Stimulated activated CD4-positive, alpha-beta T cell treated with anti-CD3 and anti-CD28 coated beads, Interleukin-12 subunit alpha, Interleukin-12 subunit beta, amount 100 ng/mL, for 48 hours (primary cell): ENCODE data around the gene DIP2C.

Experiments used
- DNase-seq, 3 donors: peaks; one replicate each; pipeline ENCODE4 v3.0.0-alpha.2; 2020; ENCODE audit warnings: low read depth in 2 of 3, low spot score in 1 of 3

The DIP2C gene

GRCh38 chr10:677750-678661 lies 11.5 kb downstream of the DIP2C start:
- no peak for DNase-seq

GRCh38 chr10:677038-677437 lies 12.4 kb downstream of the DIP2C start:
- no peak for DNase-seq

- DNase-seq: no peak
Measured at GRCh38 chr10:676178-676577, 13.3 kb downstream of the DIP2C start.

DNA sequence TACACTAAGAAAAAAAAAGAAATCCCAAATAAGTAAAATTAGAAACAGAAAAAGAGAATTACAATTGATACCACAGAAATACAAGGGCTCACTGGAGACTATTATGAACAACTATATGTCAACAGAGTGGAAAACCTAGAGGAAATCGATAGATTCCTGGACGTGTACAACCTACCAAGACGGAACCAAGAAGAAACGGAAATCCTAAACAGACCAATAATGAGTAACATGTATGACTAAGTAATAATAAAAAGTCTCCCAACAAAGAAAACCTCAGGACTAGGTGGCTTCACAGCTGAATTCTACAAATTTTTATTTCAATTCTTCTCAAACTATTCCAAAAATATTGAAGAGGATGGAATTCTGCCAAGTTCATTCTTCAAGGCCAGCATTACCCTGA lies 13.9 kb downstream of the DIP2C start:
- no peak for DNase-seq

DNA sequence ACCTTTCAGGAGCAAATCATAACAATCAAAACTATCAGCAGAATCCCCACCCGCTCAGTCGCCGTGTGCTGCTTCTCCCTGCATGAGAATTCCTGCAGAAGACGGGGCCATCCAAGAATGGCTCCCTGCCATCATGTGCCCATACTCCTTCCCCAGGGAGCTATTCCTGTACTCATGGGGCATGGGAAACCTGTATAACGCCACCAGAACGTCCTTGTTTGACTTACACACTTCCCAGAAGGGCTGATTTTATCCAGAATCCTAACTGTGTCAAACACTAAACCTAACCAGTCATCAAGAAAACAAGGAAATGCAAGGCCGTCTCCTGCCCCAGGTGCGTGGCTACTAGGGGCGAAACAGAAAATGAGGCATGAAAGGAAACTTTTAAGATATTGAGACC lies 16.0 kb downstream of the DIP2C start:
- DNase-seq: no peak

GRCh38 chr10:672992-673391 lies 16.5 kb downstream of the DIP2C start:
- DNase-seq: no peak

DNA sequence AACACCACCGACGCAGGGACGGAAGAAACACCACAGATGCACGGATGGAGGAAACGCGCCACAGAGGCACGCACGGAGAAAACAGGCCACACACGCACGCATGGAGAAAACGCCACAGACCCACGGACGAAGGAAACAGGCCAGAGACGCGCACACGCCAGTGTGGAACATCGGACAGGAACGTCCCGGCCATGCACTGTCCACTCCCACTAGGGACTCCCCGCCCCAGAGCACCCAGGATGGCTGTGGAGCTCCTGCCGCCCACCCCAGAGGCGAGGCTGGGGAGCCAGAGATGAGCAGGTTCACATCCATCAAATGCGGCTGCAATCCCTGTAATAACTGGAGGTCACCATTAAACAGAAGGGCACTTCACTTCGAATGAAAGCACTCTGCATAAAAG lies 17.3 kb downstream of the DIP2C start:
- no peak for DNase-seq

GRCh38 chr10:670990-671389 lies 18.5 kb downstream of the DIP2C start:
- DNase-seq: no peak

DNA sequence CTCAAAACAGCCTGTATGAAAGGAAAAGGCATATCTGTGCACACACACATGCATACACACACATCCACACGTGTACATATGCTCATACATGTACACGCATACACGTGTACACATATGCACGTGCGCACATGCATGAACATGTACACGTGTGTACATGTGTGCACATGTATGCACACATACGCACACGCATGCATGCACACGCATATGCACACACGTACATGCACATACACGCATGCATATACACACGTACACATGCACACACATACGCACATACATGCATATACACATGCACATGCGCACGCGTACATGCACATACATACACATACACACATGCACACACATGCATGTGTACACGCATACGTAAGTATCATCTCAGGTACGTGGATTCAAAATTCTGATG lies 19.4 kb downstream of the DIP2C start:
- DNase-seq: no peak

DNA sequence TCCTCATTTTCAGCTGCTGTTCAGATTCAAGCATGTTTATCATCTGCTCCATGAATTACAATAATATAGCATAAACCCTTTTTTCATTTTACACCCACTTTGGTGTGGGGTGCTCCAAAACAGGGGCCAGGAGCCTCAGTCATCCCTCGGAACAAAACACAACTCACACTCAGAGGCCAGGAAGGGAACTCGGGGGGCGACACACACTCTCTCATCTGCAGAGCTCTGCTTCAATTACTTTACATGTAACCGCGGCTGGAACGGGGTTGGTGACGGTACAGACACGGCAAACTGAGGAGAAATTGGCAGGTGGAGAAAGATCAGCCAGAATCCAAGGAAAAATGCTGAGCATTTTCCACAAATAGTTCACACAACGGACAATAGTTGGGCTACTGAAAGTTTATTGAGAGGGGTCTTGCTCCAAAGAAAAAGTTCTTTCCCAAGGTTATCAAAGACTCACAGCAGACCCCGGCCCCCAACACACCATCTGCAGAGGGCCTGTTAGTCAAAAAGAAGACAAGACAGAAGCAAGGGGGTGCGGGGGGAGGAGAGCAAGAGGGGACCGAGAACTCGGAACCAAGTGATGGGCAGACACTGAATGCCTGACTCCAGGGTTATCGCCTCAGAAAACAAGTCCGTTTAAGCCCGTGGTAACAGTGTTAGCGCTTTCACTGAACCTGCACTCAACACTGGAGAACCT lies 20.5 kb downstream of the DIP2C start:
- DNase-seq: no peak

GRCh38 chr10:667602-668143 lies 21.8 kb downstream of the DIP2C start:
- DNase-seq: no peak

DNA sequence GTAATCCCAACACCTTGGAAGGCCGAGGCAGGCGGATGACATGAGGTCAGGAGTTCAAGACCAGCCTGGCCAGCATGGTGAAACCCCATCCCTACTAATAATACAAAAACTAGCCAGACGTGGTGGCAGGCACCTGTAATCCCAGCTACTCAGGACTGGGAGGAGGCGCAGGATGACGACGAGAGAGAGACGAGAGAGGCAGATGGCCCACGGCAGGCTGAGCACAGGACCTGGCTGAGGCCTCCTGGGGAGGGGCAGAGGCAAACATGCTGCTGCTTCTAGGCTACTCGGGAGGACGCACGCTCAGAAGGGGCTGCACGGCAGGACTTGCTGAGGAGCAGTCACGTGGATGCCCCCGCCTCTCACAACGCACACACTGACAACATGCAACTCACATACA lies 22.4 kb downstream of the DIP2C start:
- no peak for DNase-seq

DNA sequence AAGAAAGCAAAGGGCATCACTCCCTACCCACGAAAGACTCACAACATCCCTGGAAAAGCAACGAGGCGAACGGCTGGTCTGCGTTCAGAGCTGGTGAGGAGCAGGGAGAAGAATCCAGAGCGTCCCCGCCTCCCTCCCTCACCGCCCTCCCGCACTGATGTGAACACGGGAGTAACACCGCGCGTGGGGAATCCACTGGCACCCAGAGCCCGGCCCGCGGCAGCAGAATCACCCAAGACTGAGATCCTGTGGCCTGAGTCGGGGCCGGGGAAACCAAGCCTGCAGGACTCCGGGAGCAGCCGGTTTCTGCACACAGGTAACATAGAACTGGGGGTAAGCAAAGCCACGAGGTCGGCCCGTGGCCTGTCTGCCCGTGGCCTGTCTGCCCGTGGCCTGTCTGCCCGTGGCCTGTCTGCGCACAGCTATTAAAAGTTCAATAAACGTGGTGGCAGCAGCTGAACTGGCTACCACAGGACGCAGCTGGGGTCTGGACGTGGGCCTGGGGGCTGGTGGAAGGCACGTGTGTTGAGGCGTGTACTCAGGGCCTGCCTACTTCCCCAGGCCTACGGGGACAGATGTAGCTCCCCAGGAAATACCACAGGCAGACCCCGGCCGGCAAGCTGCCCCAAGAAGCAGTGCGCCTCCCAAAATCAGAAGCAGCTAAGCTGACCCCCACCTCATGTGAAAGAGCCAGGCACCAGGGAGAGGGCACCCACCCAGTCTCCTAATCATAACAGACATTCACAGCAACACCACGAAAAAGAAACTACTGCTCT lies 23.0 kb downstream of the DIP2C start:
- no peak for DNase-seq

DNA sequence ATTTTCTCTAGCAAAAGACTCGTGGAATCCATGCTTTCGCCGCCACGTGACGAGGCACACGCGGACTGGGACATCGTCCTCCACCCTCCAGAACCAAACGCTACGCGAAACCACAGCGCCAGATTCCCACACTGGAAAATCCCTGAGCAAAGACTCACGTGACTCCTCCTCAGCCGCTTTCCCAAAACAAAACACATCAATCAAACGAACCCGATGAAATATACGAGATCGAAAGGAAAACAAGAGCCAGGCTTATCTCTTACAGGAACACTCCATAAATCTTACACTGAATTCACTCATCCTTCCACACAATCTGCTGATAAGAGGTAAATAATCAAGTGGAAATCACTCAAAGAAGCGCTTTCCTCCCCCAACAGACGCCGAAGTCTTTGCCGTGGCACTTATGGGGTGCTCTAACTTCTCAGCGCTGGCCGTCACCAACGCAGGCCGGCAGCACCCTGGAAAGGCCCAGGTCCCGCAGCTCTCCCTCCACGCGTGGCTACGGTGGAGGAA lies 23.8 kb downstream of the DIP2C start:
- DNase-seq: no peak

- DNase-seq: no peak
Measured at GRCh38 chr10:664893-665292, 24.6 kb downstream of the DIP2C start.

- no peak for DNase-seq
Measured at GRCh38 chr10:664301-664700, 25.2 kb downstream of the DIP2C start.

DNA sequence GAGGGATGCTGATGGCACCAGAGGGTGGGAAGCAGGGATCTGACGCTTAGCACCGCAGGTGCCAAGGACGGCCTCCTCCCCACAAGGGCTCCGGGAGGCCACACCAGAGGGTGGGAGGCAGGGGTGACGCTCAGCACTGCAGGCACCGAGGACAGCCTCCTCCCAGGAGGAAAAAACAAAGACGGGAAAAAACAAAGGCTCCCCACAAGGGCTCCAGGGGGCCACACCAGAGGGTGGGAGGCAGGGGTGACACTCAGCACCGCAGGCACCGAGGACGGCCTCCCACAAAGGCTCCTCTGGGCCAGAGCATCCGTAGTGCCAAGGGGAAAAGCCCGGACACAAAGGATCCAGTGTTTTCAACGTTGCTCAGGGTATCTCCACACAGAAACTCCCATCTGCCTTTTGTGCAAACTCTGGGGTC lies 25.6 kb downstream of the DIP2C start:
- DNase-seq: no peak

DNA sequence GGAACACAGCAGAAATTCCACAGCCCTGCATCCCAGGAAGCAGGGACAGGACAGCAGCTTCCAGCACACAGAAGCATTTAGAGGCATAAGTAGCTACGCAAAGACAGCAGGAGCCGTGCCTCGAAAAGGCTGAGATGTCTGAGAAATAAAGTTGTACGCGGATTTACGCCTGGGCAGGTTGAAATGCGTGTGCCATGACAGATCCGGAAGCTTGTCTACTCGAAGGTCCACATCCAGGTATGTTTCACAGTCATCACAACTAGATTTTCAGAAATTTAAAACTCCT lies 26.1 kb downstream of the DIP2C start:
- DNase-seq: no peak

DNA sequence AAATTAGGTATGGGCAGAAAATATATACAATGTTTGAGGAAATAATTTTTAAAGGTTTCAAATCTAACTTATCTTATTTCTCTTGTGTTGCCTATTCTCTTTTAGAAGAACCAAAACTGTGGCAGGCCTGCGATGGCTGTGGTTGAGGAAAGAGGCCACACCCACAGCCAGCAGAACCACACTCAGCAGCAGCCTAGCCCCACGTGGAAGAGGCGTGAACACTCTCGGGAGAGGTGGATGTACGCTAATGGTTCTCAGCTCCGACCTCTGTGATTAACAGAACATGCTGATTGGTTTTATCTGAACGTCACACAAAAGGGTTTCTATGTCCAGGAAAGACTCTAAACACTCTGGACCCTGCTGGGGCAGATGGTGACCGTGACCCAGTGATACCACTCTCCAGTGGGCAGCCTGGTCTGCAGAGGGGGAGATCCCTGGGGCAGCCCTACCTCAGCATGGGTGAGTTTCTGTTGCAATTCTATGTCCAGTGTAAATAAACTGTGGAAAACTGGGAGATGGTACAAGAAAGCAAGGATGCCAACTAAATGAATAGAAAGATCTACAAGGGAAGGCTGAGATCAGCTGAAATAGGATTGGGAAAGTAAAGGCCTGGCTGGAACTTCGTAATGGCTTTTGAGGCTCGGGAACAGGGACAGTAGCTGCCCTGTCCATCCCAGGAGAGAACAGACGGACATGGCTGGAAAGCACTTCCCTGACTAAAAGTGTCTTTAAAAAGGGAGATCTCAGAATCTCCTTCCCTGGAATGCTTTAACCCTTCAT lies 26.6 kb downstream of the DIP2C start:
- no peak for DNase-seq

- DNase-seq: no peak
Measured at GRCh38 chr10:662223-662605, 27.3 kb downstream of the DIP2C start.
